Measurements from ENCODE around the gene MVD. TPM values are rescaled to one million over a fixed set of nuclear protein-coding genes. Genes with fewer than 3 reads are reported as not detected.

Gene MVD
- total RNA-seq, 1 donor from 2014 or later: 59.0 TPM

DNA sequence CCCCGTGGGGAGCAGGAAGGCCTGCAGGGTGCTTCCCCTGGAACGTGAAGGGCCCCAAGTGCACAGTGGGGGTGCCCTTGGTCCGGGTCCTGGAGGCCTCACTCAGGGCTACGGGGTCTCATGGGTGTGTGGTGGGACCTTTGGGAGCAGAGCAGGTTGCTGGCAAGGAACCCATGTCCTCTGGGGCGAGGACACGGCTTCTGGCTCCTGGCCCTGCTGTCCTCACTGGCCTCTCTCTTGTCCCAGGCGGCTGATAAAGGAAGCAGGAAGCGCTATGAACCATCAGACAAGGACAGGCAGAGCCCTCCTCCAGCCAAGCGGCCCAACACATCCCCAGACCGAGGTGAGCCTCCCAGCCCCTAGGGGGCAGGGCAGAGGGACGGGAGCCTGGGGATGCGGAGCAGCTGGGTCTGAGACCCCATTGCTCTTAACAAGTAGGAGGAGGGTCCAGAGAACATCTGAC is 34.3 kb downstream of the MVD start:
- no peak for DNase-seq (ENCODE audit: extremely low spot score, unreplicated experiment)
- H3K36me3 Mint-ChIP-seq: no peaks in the 10 kb centered on the region
- H3K4me1 Mint-ChIP-seq (ENCODE audit: unreplicated experiment): no peaks in the 10 kb centered on the region
- no peaks in the 10 kb centered on the region for H3K9me3 Mint-ChIP-seq
- H3K4me3 Mint-ChIP-seq: no peak overlapping the region
- H3K27me3 Mint-ChIP-seq: no peaks in the 10 kb centered on the region
- no peak overlapping the region for H3K27ac Mint-ChIP-seq
- peak; percentile 68 for TF ChIP-seq CTCF (conservative IDR thresholded peaks at IDR 0.05)

- Mint-ChIP-seq H3K4me1 (ENCODE audit: unreplicated experiment) (no peaks in the 10 kb centered on the region), H3K27me3 (no peaks in the 10 kb centered on the region), H3K9me3 (no peaks in the 10 kb centered on the region), H3K36me3 (no peaks in the 10 kb centered on the region), H3K4me3 (no peak overlapping the region), H3K27ac (no peak overlapping the region)
- no peak for DNase-seq (ENCODE audit: extremely low spot score, unreplicated experiment)
- no peak for TF ChIP-seq CTCF (conservative IDR thresholded peaks at IDR 0.05)
Measured at GRCh38 chr16:88627531-88628411, 35.1 kb downstream of the MVD start.

- no peaks in the 10 kb centered on the region for H3K9me3 Mint-ChIP-seq
- H3K27me3 Mint-ChIP-seq: no peaks in the 10 kb centered on the region
- DNase-seq (ENCODE audit: extremely low spot score, unreplicated experiment): no peak
- no peak overlapping the region for H3K4me3 Mint-ChIP-seq
- H3K27ac Mint-ChIP-seq: no peak overlapping the region
- no peaks in the 10 kb centered on the region for H3K4me1 Mint-ChIP-seq (ENCODE audit: unreplicated experiment)
- TF ChIP-seq CTCF (conservative IDR thresholded peaks at IDR 0.05): no peak
- no peaks in the 10 kb centered on the region for H3K36me3 Mint-ChIP-seq
Measured at GRCh38 chr16:88626646-88627045, 36.2 kb downstream of the MVD start.

DNA sequence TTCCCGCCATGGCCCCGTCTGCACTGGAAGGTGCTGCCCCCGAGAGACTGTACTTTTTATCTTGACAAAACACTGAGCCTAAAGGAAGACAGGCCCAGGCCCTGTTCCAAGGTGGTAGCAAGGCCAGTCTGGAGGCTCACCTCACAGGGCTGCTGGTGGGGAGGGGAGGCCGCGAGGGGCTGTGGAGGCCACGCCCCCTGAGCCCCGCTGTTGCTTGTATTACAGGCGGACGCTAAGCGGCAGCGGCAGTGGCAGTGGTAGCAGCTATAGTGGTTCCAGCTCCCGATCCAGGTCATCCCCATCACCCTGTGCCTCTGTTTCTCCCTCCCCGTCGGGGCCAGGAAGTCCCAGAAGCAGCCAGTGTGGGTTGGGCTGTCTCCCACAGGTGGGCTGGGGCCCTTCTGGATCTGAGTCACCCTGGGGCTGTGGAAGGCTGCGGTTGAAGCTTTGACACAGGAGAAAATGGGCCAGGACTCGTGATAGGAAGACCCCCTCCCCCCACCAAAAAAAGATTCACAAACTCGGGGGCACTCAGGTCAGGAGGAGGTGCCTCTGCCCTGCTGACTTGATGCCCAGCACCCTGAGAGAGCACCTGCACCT is 37.8 kb downstream of the MVD start:
- Mint-ChIP-seq H3K9me3 (no peaks in the 10 kb centered on the region), H3K4me3 (no peak overlapping the region), H3K36me3 (no peaks in the 10 kb centered on the region), H3K4me1 (ENCODE audit: unreplicated experiment) (no peaks in the 10 kb centered on the region), H3K27ac (no peak overlapping the region), H3K27me3 (no peaks in the 10 kb centered on the region)
- no peak for TF ChIP-seq CTCF (conservative IDR thresholded peaks at IDR 0.05)
- no peak for DNase-seq (ENCODE audit: extremely low spot score, unreplicated experiment)

DNA sequence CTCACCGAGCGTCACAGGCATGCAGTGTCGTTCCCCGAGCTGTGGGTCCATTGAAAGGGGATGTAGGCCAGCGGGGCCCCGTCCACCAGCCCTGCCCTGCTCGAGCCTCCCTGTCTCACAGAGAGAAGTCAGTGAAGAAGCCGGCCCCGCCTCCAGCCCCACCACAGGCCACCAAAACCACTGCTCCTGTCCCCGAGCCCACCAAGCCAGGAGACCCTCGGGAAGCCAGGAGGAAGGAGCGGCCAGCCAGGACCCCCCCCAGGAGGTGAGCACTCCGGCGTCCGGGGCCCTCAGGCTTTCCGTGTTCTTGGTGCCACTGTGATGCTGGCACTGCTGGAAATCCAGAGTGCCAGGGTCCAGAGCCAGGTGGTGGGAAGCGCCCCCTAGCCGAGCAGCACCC is 38.4 kb downstream of the MVD start:
- Mint-ChIP-seq H3K36me3 (no peaks in the 10 kb centered on the region), H3K4me1 (ENCODE audit: unreplicated experiment) (no peaks in the 10 kb centered on the region), H3K27me3 (no peaks in the 10 kb centered on the region), H3K9me3 (no peaks in the 10 kb centered on the region), H3K27ac (no peak overlapping the region), H3K4me3 (no peak overlapping the region)
- DNase-seq (ENCODE audit: extremely low spot score, unreplicated experiment): no peak
- no peak for TF ChIP-seq CTCF (conservative IDR thresholded peaks at IDR 0.05)
